K562 (cell line): ENCODE data around the gene CCL19. TPM values are rescaled to one million over a fixed set of nuclear protein-coding genes. Genes with fewer than 3 reads are reported as not detected.

ENCODE experiments used
- ATAC-seq: fragments of 200-7000 bp; cut with Tn5 transposase; 3 replicates; pipeline ENCODE4 v1.9.1; 2020; ENCODE audit warnings: moderate library complexity
- BruUV-seq: library from RNA; stranded (reverse); fragments of 400-500 nt; replicated peaks from 2 replicates; lab custom pipeline; 2021; lab: Mats Ljungman, UMichigan
- CTCF ChIA-PET: fragments of 300-600 bp; formaldehyde crosslinking; extraction: SDS; loops from one replicate; lab custom pipeline; 2021; ENCODE audit warnings: low intra/inter-chr PET ratio; lab: Yijun Ruan, JAX
- POLR2A ChIA-PET: fragments of 300-600, 350-650 bp; sonication (Branson Sonifier 250); formaldehyde crosslinking; extraction: SDS; loops from one replicate; lab custom pipeline; 2021; ENCODE audit warnings: antibody characterized with exemption, inconsistent platforms; lab: Yijun Ruan, JAX
- DNase-seq, 4 experiments: peaks; one replicate each; pipeline versions ENCODE4 v3.0.0 to v3.0.0-alpha.2; 2011 to 2018; ENCODE audit warnings: low spot score in 3 of 4, mixed read lengths in 3 of 4; ENCODE audit errors: extremely low read depth in 1 of 4
- FAIRE-seq: peaks from 2 replicates; lab custom pipeline; 2011; peaks lifted over from hg19 to GRCh38; lab: Jason Lieb, UNC
- H2AFZ ChIP-seq: 2 replicates; pipeline ENCODE4 v1.6.0; 2011; ENCODE audit warnings: low read depth, low read length, control low read depth, inconsistent platforms
- H3K27ac ChIP-seq: fragments of 200-600 bp; 3 replicates; pipeline ENCODE4 v1.8.0; 2011; ENCODE audit warnings: low read depth, mild to moderate bottlenecking, control low read depth, inconsistent platforms, low read length, moderate library complexity, mixed read lengths; ENCODE audit errors: extremely low read depth
- H3K27me3 ChIP-seq, 2 experiments: fragments of 300-600 bp in 1 of 2; 2 replicates in 1 of 2; 3 replicates in 1 of 2; pipeline versions ENCODE4 v1.6.0 to v1.8.0; 2011; ENCODE audit warnings: inconsistent platforms in 2 of 2, low read length in 2 of 2, mild to moderate bottlenecking in 1 of 2, mixed read lengths in 1 of 2, moderate library complexity in 1 of 2; ENCODE audit not compliant: control insufficient read depth in 2 of 2, insufficient read depth in 2 of 2
- H3K36me3 ChIP-seq: fragments of 300-600 bp; 3 replicates; pipeline ENCODE4 v1.8.0; 2011; ENCODE audit warnings: mild to moderate bottlenecking, low read length, inconsistent platforms; ENCODE audit not compliant: control insufficient read depth, insufficient read depth
- H3K4me1 ChIP-seq, 2 experiments: fragments of 200-600 bp in 1 of 2; replicated peaks in 1 of 2; 2 replicates in 1 of 2; 3 replicates in 1 of 2; pipeline versions ENCODE4 v1.5.1 to v1.8.0; 2011; ENCODE audit warnings: inconsistent platforms in 2 of 2, low read length in 2 of 2, mild to moderate bottlenecking in 1 of 2, mixed read lengths in 1 of 2, moderate library complexity in 1 of 2; ENCODE audit not compliant: control insufficient read depth in 2 of 2, insufficient read depth in 2 of 2
- H3K4me2 ChIP-seq: 2 replicates; pipeline ENCODE4 v1.6.1; 2011; ENCODE audit warnings: low read length, control low read depth, inconsistent platforms, mixed read lengths; ENCODE audit not compliant: insufficient read depth
- H3K4me3 ChIP-seq: fragments of 200-600 bp; sonication (generic), shearing (Covaris generic); 2 replicates; pipeline ENCODE4 v1.5.1; 2016; ENCODE audit warnings: control low read depth, inconsistent platforms
- H3K79me2 ChIP-seq: fragments of 200-600 bp; 3 replicates; pipeline ENCODE4 v1.8.0; 2011; ENCODE audit warnings: low read length, inconsistent platforms; ENCODE audit not compliant: control insufficient read depth, insufficient read depth
- H3K9ac ChIP-seq, 2 experiments: 2 replicates each; pipeline versions ENCODE4 v1.6.0 to v1.6.1; 2011; ENCODE audit warnings: low read depth in 2 of 2, low read length in 2 of 2, control low read depth in 1 of 2, inconsistent platforms in 1 of 2, mild to moderate bottlenecking in 1 of 2, mixed read lengths in 1 of 2; ENCODE audit not compliant: insufficient read depth in 1 of 2
- H3K9me1 ChIP-seq: one replicate; pipeline ENCODE4 v1.6.0; 2011; ENCODE audit warnings: inconsistent platforms, mild to moderate bottlenecking, low read length, moderate library complexity; ENCODE audit not compliant: control insufficient read depth, insufficient read depth
- H3K9me3 ChIP-seq: replicated peaks from 2 replicates; pipeline ENCODE4 v1.5.1; 2011; ENCODE audit warnings: low read depth, low read length, inconsistent platforms; ENCODE audit not compliant: control insufficient read depth, insufficient read depth
- H4K20me1 ChIP-seq: replicated peaks from 2 replicates; pipeline ENCODE4 v1.6.1; 2011; ENCODE audit warnings: low read length, inconsistent platforms, mixed read lengths; ENCODE audit not compliant: control insufficient read depth, insufficient read depth
- MTA3 ChIP-seq: fragments of 450-650 bp; formaldehyde crosslinking; IDR thresholded peaks from 2 replicates; pipeline ENCODE4 v1.6.1; 2017; ENCODE audit warnings: mild to moderate bottlenecking, borderline replicate concordance
- MXI1 ChIP-seq: IDR thresholded peaks from 2 replicates; pipeline ENCODE4 v1.6.1; 2011; ENCODE audit warnings: low read depth, mild to moderate bottlenecking, improper control_type of control experiment, low read length
- WGBS: fragments of 100-300 bp; shearing (Covaris generic); methylation state at CpG from one replicate; pipeline ENCODE4 v1.1.6; 2016; ENCODE audit warnings: low coverage, mixed read lengths; ENCODE audit not compliant: insufficient coverage; ENCODE audit errors: missing lambda C conversion rate; 5-methylcytosine and 5-hydroxymethylcytosine counted together
- in situ Hi-C: fragments of 300-500 bp; cut with MboI; formaldehyde crosslinking; loops from 4 replicates; pipeline ENCODE4 v1.15.0; 2018; ENCODE audit warnings: inconsistent platforms, mixed read lengths
- intact Hi-C: fragments of 100-400 bp; cut with micrococcal nuclease; formaldehyde crosslinking; loops from 2 replicates; pipeline ENCODE4 v1.14.2; 2022
- polyA plus RNA-seq, 8 experiments: library from polyadenylated mRNA; depleted of rRNA in 4 of 8; stranded (reverse) in 5 of 8; unstranded in 3 of 8; fragments of >200 nt; fragmentation: Nextera tagmentation in 2 of 8; fragmentation: Illumina TruSeq in 1 of 8; extraction: Ambion mirVana in 2 of 8; extraction: Trizol in 1 of 8; gene quantifications; 2 replicates each; pipeline versions ENCODE4 v1.2.1 to v1.2.3, GENCODE V29; 2011 to 2014; ENCODE audit warnings: inconsistent platforms in 1 of 8, missing spikeins in 1 of 8
- total RNA-seq, 7 experiments: library from RNA; depleted of rRNA in 6 of 7; stranded (reverse); fragments of >200 nt in 6 of 7; fragmentation: Illumina TruSeq in 2 of 7; extraction: Trizol in 2 of 7; gene quantifications; 2 replicates each; pipeline versions ENCODE4 v1.2.1 to v1.2.3, GENCODE V29; 2011 to 2021; ENCODE audit warnings: low replicate concordance in 1 of 7
- TF ChIP-seq, protein P1 (sequence below): sonication (generic); formaldehyde crosslinking; IDR thresholded peaks from 2 replicates; pipeline ENCODE4 v1.8.1; 2023; ENCODE audit warnings: mild to moderate bottlenecking, missing genetic modification reagents

CCL19 gene
- total and polyA plus RNA-seq, 9 of the 15 experiments (the other 6 are each of a cell fraction or from before 2014, with no cell fraction given) = not detected

DNA sequence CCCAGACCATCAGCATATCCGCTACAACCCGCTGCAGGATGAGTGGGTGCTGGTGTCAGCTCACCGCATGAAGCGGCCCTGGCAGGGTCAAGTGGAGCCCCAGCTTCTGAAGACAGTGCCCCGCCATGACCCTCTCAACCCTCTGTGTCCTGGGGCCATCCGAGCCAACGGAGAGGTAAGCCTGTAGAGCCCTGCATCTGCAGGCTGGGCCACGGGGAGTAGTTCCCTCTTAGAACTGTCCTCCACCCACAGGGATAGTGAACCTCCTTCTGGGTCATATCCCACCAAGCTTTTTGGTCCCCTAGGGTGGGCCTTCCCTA is 44.0 kb downstream of the CCL19 start:
- peaks cover 24 to 33% of the 10 kb centered on the region in 2 experiments; a peak in 4 of 5 replicates for H3K4me1 ChIP-seq
- peak overlapping the region; percentile 84 for H3K4me3 ChIP-seq
- H4K20me1 ChIP-seq = no peaks in the 10 kb centered on the region
- intact Hi-C loops (no loop called here), in situ Hi-C loops (no loop called here)
- no CpG with 5 or more reads among the region's 8 CpGs for WGBS
- H3K79me2 ChIP-seq = peaks cover 21% of the 10 kb centered on the region
- H3K9ac ChIP-seq = peak overlapping the region; percentile 80 to 90
- H2AFZ ChIP-seq = peak overlapping the region; percentile 97
- H3K4me2 ChIP-seq = peak overlapping the region; percentile 92
- ChIA-PET POLR2A (interaction anchor here (0.6 to 1.3 kb wide), 6 partner anchors 9 to 774 kb away, joined by 3 to 7 read pairs (median 4); partner anchors contain the start of genes DCTN3 and SIGMAR1), CTCF (interaction anchor here (1.0 to 1.4 kb wide), 3 partner anchors 18 to 54 kb away, joined by 3 read pairs; a partner anchor contains a TSS)
- DNase-seq (no peak), FAIRE-seq (no peak), ATAC-seq (peak; percentile 25)
- no peak for TF ChIP-seq MXI1
- peak; percentile 2; the same call in 1 of the 2 replicates for TF ChIP-seq MTA3
- TF ChIP-seq, protein P1, sequence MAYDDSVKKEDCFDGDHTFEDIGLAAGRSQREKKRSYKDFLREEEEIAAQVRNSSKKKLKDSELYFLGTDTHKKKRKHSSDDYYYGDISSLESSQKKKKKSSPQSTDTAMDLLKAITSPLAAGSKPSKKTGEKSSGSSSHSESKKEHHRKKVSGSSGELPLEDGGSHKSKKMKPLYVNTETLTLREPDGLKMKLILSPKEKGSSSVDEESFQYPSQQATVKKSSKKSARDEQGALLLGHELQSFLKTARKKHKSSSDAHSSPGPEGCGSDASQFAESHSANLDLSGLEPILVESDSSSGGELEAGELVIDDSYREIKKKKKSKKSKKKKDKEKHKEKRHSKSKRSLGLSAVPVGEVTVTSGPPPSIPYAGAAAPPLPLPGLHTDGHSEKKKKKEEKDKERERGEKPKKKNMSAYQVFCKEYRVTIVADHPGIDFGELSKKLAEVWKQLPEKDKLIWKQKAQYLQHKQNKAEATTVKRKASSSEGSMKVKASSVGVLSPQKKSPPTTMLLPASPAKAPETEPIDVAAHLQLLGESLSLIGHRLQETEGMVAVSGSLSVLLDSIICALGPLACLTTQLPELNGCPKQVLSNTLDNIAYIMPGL (CRISPR knock-in tag) = 0 out of 2 replicates have a peak, but pooled peaks have one; percentile 17
- no peaks in the 10 kb centered on the region for H3K27me3 ChIP-seq
- peaks cover 7% of the 10 kb centered on the region for H3K9me1 ChIP-seq
- no peaks in the 10 kb centered on the region for H3K9me3 ChIP-seq
- peaks cover 27% of the 10 kb centered on the region; the same call in 2 of the 3 replicates for H3K36me3 ChIP-seq
- no TSS peak for BruUV-seq
- H3K27ac ChIP-seq = peak overlapping the region; percentile 75
